Measurements from ENCODE around the gene NT5E. TPM values are rescaled to one million over a fixed set of nuclear protein-coding genes. Genes with fewer than 3 reads are reported as not detected.

The NT5E gene
- total RNA-seq, 4 donors from 2014 or later = 15.5 to 38.8 (median 22.7) TPM

DNA sequence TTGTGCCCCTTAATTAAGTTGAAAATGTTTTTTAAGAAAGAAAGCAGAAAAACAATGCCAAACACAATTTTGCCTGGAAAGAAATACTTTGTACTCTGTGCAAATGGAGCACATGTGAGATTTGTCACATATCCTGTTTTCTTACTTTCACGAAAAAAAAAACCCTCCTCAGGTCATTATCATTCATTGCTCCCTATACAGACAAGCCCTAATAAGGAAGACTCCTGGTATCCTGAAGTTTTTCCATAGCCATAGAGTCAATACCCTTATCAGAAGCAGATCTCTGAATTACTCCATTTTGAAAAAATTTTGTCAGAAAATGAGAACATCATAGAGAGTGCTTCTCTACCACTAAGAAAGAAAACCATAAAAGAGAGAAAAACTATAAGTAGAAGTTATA lies 14.0 kb upstream of the NT5E start:
- TF ChIP-seq, protein P1, sequence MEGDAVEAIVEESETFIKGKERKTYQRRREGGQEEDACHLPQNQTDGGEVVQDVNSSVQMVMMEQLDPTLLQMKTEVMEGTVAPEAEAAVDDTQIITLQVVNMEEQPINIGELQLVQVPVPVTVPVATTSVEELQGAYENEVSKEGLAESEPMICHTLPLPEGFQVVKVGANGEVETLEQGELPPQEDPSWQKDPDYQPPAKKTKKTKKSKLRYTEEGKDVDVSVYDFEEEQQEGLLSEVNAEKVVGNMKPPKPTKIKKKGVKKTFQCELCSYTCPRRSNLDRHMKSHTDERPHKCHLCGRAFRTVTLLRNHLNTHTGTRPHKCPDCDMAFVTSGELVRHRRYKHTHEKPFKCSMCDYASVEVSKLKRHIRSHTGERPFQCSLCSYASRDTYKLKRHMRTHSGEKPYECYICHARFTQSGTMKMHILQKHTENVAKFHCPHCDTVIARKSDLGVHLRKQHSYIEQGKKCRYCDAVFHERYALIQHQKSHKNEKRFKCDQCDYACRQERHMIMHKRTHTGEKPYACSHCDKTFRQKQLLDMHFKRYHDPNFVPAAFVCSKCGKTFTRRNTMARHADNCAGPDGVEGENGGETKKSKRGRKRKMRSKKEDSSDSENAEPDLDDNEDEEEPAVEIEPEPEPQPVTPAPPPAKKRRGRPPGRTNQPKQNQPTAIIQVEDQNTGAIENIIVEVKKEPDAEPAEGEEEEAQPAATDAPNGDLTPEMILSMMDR (IDR thresholded peaks at IDR 0.05; ENCODE audit: low read depth) = no peak

DNA sequence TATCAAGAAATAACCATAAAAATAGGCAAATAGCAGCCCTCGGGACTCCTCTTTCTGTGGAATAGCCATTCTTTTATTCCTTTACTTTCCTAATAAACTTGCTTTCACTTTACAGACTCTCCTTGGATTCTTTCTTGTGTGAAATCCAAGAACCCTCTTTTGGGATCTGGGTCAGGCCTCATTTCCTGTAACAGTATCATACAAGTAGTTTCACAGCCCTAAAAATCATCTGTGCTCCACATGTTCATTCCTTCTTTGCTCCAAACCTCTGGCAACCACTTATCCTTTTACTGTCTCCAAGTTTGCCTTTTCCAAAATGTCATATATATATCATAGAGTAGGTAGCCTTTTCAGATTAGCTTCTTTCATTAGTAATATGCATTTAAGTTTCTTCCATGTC lies 13.5 kb upstream of the NT5E start:
- TF ChIP-seq, protein P1 (IDR thresholded peaks at IDR 0.05; ENCODE audit: low read depth) = no peak

DNA sequence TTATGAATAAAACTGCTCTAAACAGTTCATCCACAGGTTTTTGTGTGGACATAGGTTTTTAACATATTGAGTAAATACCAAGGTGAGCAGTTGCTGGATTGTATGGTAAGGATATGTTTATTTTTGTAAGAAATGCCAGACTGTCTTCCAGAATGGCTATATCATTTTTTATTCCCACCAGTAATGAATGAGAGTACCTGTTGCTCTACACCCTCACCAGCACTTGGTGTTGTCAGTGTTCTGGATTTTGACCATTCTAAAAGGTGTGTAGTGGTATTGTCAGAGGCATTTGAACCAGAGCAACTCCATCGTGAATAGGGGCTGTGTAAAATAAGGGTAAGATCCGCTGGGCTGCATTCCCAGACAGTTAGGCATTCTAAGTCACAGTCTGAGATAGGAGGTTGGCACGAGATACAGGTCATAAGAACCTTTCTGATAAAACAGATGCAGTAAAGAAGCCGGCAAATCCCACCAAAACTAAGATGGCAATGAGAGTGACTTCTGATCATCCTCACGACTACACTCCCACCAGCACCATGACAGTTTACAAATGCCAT lies 12.9 kb upstream of the NT5E start:
- TF ChIP-seq, protein P1 (IDR thresholded peaks at IDR 0.05; ENCODE audit: low read depth) = no peak

DNA sequence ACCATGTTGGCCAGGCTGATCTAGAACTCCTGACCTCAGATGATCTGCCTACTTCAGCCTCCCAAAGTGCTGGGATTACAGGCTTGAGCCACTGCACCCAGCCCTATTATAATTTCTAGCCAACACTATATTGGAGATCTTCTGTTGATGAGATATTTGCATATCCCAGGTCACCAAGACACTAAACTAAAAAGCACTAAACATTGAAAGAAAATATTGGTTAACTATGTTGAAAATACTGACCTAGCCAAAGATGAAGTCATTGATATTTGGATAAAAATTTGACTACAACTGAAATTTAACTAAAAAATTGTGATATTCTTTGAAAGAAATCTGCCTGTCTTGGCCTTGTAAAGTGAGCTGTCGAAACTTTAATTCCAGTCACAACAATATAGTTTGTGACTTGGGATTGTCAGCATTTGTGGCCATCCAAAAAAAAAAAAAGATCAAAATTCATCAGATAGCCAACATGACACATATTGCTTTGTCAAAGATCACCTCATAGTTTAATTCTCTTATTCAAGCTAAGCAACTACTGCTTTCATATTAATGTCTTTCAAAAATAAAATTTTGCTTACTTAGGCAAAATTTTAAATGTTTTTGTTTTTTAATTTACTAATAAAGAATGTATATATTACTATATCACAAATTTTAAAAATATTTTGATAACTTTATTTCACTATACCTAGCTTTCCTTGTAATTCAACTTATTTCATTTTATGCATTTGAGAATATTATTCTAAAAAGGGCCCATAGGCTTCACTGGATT lies 6.3 kb upstream of the NT5E start:
- TF ChIP-seq, protein P1 (IDR thresholded peaks at IDR 0.05; ENCODE audit: low read depth) = no peak

DNA sequence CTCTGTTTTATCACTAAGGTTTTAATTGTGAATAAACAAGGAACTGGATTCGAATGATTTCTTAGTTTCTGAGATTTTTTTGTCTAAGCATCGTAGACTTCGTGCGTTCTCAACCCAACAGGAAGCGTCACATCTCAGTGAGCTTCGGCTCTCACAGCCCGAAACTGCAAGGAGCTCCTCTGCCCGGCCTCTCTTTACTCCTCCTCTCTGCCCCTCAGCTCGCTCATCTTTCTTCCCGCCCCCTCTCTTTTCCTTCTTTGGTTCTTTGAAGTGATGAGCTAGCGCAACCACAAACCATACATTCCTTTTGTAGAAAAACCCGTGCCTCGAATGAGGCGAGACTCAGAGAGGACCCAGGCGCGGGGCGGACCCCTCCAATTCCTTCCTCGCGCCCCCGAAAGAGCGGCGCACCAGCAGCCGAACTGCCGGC lies 480 bp upstream of the NT5E start:
- TF ChIP-seq, protein P1 (IDR thresholded peaks at IDR 0.05; ENCODE audit: low read depth) = no peak

DNA sequence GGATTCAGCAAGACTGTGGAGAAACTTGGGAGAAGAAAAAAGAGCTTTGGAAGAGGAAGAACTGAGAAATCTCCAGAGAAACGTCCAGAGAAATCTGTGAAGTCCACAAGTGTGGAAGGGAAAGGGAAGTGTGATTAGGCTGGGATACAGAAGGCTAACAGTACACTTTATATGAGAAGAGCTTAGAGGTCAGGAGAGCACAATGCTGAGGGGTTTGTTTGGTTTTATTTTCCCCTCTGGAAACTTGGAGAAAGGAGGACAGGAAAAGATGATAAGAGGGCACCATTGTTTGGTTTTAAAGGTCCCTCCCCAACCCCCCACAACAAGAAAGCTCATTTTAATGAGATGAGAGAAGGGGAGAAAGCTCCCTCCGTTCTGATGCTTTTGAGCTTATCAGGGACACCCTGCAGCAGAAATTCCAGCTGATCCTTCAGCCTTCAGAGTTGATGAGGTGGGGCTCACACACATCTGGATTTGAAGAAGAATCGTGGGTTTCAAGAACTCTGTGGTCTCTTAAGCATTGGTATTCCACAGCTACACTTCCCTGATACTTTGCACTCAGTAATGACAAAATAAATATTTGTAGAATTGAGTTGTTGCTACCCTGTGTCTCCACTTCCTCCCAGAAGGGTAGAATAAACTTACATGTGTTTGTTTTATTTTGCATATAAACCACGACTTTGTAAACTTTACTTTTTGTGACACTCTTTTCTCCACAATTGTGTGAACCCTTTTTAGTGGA lies 1.9 kb downstream of the NT5E start:
- TF ChIP-seq, protein P1 (IDR thresholded peaks at IDR 0.05; ENCODE audit: low read depth) = no peak

DNA sequence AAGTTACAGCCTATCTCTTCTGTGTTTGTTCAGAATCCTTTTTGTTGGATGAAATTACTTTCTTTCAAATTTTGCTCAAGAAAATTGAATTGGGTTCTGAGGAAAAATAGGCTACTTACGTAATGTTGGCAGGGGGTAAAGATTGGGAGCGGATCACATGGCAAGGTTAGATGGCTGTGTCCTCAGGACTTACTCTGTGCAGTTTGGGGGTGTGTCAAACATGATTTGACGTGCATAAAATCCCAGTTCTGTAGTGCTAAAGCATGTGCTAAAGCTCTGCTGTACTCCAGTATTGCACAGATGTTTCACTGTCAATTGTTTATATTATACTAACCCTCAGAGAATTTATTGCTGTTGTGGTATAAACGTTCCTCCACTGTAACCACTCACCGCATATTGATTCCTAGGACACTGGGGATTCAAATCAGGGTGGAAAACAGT lies 2.6 kb downstream of the NT5E start:
- TF ChIP-seq, protein P1 (IDR thresholded peaks at IDR 0.05; ENCODE audit: low read depth) = no peak

All from subcutaneous adipose tissue (tissue), 4 donors.